ENCODE results near the gene MRGPRD. TPM values are rescaled to one million over a fixed set of nuclear protein-coding genes. Genes with fewer than 3 reads are reported as not detected.

MRGPRD gene
- polyA plus RNA-seq, 6 donors from 2014 or later: not detected

DNA sequence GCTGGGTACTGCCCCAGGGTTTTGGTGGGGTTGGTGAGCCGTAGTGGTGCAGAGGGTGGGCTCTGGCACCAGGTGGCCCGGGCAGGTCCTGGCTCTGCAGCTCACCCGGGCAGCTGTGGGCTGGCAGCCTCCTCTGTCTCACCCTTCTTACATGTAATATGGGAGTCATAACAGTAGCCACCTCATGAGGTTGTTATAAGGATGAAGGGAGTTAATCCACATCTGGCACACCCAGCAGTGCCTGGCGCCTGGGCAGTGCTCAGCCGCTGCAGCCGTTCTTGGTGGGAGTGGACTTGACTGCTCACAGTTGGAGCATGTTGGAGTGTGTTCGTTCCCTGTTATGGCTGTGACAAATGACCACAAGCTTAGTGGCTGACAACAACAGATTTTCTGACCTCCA lies 48.4 kb downstream of the MRGPRD start:
- Mint-ChIP-seq H3K27ac (no peak overlapping the region), H3K9me3 (peaks cover 0 to 3% (median 1%) of the 10 kb centered on the region in 7 donors), H3K4me1 (peaks cover 0 to 11% (median 4%) of the 10 kb centered on the region in 3 donors), H3K4me3 (no peak overlapping the region), H3K27me3 (no peaks in the 10 kb centered on the region), H3K36me3 (peaks cover 12 to 17% of the 10 kb centered on the region in 2 donors)
- no peak for ATAC-seq (ENCODE audit: low read depth in 2 of 2)
- no peak for DNase-seq

DNA sequence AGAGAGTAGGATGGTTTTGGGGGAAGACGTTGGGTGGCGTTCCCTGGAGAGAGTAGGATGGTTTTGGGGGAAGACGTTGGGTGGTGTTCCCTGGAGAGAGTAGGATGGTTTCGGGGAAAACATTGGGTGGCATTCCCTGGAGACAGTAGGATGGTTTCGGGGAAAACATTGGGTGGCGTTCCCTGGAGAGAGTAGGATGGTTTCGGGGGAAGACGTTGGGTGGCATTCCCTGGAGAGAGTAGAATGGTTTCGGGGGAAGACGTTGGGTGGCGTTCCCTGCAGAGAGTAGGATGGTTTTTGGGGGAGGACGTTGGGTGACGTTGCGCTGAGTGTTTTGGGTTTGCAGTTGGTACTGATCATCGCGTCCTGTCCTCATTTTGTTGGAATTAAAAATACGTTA lies 48.9 kb downstream of the MRGPRD start:
- Mint-ChIP-seq H3K36me3 (peaks cover 17% of the 10 kb centered on the region in 2 donors), H3K27ac (no peak overlapping the region)
- ATAC-seq (ENCODE audit: low read depth in 2 of 2): no peak

DNA sequence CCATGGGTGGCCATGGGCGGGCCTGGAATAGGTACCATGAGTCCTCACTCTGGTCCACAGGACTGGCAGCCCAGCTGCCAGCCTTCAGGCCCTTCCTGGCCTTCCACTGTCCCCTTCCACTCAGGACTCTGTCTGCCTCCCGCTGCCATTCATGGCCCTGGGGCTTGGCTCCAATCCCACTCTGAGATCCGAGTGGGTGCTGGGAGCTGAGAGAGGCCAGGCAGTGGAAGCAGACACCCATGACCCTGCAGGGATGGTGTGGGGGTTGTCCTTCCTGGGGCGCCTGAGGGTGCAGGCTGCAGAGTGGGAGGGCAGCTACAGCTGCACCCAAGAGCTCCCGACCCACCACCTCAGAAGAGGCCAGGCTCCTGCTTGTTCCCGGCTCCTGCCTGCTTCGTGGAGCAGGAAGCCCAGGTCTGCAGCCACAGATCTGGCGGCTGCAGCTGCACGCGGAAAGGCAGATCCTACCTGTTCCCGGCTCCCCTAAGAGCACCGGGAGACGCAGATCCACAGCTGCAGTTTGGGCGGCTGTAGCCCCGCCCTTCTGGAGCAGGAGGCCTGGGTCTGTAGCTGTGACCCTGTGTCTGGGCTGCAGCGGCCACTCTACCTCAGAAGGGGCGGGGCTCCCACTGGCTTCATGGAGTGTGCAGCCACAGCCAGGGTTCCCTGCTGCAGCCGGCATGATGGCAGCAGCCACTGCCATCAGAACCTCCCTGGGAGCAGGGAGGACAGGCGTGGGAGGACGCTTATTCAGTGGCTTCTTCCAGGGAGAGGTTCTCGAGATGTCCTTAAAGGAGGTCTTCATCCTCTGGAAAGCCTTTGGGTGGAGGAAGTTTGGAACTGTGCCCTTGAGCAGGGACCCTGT lies 49.6 kb downstream of the MRGPRD start:
- Mint-ChIP-seq H3K9me3 (peaks cover 0 to 12% (median 7%) of the 10 kb centered on the region in 7 donors), H3K27ac (no peak overlapping the region), H3K4me3 (no peak overlapping the region), H3K36me3 (peaks cover 18 to 19% of the 10 kb centered on the region in 2 donors), H3K4me1 (peaks cover 0 to 16% (median 8%) of the 10 kb centered on the region in 3 donors), H3K27me3 (no peaks in the 10 kb centered on the region)
- ATAC-seq (ENCODE audit: low read depth in 2 of 2): no peak
- DNase-seq: no peak

More for the DNA sequence above, 48.9 kb downstream of the MRGPRD start:
- Mint-ChIP-seq H3K4me3 (no peak overlapping the region), H3K27me3 (no peaks in the 10 kb centered on the region), H3K9me3 (peaks cover 0 to 6% (median 6%) of the 10 kb centered on the region in 7 donors), H3K4me1 (peaks cover 0 to 15% (median 8%) of the 10 kb centered on the region in 3 donors)
- DNase-seq: no peak

Other genes with a start within 250 kb of the MRGPRD start
- 1 to 10 TPM in 4 of 6 donors, under 1 TPM in 1, not detected in 1; 0.61 to 2.5 (median 1.7) TPM for gene TESMIN, start 229.5 kb downstream of the MRGPRD start, polyA plus RNA-seq (ENCODE audit: low read depth in 6 of 6)
- 10 to 100 TPM in 1 of 6 donors, 1 to 10 TPM in 4, under 1 TPM in 1; 0.73 to 13.9 (median 3.2) TPM for gene CPT1A, start 139.1 kb downstream of the MRGPRD start, polyA plus RNA-seq (ENCODE audit: low read depth in 6 of 6)
- gene MRPL21, start 77.2 kb downstream of the MRGPRD start, polyA plus RNA-seq (ENCODE audit: low read depth in 6 of 6): 100 to 1,000 TPM in 5 of 6 donors, 10 to 100 TPM in 1; 94.8 to 125 (median 116) TPM
- gene IGHMBP2, start 77.1 kb downstream of the MRGPRD start, polyA plus RNA-seq (ENCODE audit: low read depth in 6 of 6): 10 to 100 TPM in 1 of 6 donors, 1 to 10 TPM in 5; 3.1 to 12.6 (median 6.8) TPM
- gene MRGPRF, start 32.3 kb upstream of the MRGPRD start, polyA plus RNA-seq (ENCODE audit: low read depth in 6 of 6): not detected
- 10 to 100 TPM in 1 of 6 donors, 1 to 10 TPM in 5; 4.8 to 12.5 (median 6.9) TPM for gene TPCN2, start 67.9 kb upstream of the MRGPRD start, polyA plus RNA-seq (ENCODE audit: low read depth in 6 of 6)
- gene SMIM38, start 174.9 kb upstream of the MRGPRD start, polyA plus RNA-seq (ENCODE audit: low read depth in 6 of 6): not detected